ENCODE data around the gene ENTHD1.
"Not testable (repeated sequence)": the region's sequence is repeated elsewhere in the genome, so short reads cannot be mapped to it uniquely, and the experiment has no call there.

Gene ENTHD1

GRCh38 chr22:39925273-39925672 is 31.7 kb upstream of the ENTHD1 start:
- no peak for DNase-seq (ENCODE audit: low read depth)

DNA sequence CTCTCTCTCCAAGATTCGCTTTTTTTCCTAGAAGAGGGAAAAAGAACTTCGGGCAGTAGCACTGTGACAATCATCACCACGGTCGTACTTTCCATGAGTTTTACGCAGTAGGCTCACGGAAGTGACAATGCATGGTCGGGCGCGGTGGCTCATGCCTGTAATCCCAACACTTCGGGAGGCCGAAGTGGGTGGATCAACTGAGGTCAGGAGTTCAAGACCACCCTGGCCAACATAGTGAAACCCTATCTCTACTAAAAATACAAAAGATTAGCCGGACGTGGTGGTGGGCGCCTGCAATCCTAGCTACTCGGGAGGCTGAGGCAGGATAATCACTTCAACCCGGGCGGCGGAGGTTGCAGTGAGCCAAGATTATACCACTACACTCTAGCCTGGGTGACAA is 30.7 kb upstream of the ENTHD1 start:
- DNase-seq (ENCODE audit: low read depth): no peak

DNA sequence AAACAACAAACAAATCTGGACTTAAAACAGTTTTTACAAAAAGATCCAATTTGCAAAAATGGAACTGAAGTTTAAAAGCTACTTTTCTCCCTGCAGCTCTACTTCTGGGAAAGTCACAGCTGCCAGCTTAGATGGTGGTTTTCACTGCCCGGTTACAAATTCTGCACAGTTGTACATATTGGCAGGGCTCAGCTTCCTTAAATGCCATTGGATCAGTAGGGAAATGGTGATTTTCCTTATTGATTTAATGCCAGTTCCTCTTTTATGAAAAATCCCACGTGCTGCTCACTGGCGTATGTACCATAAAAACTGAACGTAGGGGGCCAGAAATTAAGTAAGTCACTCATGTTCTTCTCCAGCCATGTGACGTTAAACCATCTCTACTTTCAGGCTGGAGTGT is 30.1 kb upstream of the ENTHD1 start:
- no peak for DNase-seq (ENCODE audit: low read depth)

GRCh38 chr22:39920134-39920743 is 26.7 kb upstream of the ENTHD1 start:
- no peak for DNase-seq (ENCODE audit: low read depth)

- DNase-seq (ENCODE audit: low read depth): no peak
Measured at GRCh38 chr22:39917776-39918495, 24.4 kb upstream of the ENTHD1 start.

DNA sequence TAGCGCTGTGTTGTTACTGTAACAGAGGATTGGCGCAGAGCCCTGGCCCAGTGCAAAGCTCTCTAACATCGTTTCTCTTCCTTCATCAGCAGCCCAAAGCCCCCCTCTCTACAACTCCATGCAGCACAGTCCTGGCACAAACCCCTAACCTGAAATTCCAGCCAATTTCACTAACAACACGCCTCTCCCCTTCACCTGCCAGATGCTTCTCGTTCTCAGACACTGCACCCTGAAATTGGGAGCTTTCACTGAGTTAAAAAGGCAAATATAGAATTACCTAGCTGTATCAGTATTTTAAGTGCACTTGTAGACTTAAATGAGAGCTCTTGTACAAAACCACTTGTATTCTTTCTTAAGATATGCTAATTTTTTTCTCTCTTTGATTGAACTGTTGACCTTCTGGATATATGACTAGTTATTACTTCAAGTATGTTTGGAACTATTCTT is 23.7 kb upstream of the ENTHD1 start:
- DNase-seq (ENCODE audit: low read depth): no peak

GRCh38 chr22:39916496-39916895 is 22.9 kb upstream of the ENTHD1 start:
- DNase-seq (ENCODE audit: low read depth): no peak

- DNase-seq (ENCODE audit: low read depth): no peak
Measured at GRCh38 chr22:39915295-39915726, 21.8 kb upstream of the ENTHD1 start.

DNA sequence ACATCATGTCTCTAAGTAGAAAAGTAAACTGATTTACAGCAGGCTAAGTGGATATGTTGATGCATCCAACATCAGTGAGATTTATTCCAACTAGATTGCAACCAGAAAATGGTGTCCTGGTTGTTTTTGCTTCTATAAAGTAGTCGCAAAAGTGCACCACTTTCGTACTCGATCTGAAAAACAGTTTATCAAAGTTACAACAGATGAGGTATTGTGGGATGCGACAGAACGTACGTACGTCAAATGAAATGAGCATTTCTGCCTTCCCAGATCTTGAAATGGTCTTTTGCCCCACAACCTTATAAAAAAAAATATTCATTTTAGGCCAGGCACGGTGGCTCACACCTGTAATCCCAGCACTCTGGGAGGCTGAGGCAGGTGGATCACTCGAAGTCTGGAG is 21.0 kb upstream of the ENTHD1 start:
- no peak for DNase-seq (ENCODE audit: low read depth)

GRCh38 chr22:39913886-39914285 is 20.3 kb upstream of the ENTHD1 start:
- no peak for DNase-seq (ENCODE audit: low read depth)

DNA sequence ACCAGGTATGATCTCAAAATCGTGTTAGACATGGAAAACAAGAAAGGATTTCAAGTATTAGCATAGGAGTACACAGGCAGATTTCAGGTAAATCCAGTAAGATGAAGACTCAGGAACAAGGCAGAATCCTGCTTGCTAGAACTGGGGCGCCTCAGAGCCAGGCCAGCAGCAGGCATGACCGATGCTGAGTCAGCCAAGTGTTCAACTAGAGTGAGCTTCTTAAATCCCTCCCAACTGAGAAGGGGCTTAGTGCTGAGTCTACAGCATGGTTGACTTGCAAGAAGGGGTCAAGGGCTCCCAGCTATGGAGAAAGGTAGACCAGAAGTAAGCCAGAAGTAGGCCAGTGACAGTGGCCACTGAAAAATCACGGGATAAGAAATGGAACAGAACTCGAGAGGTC is 19.8 kb upstream of the ENTHD1 start:
- DNase-seq (ENCODE audit: low read depth): no peak

GRCh38 chr22:39910876-39911613 is 17.5 kb upstream of the ENTHD1 start:
- no peak for DNase-seq (ENCODE audit: low read depth)

GRCh38 chr22:39908737-39909136 is 15.2 kb upstream of the ENTHD1 start:
- peak; percentile 65 for DNase-seq (ENCODE audit: low read depth)

- no peak for DNase-seq (ENCODE audit: low read depth)
Measured at GRCh38 chr22:39908136-39908535, 14.6 kb upstream of the ENTHD1 start.

- DNase-seq (ENCODE audit: low read depth): no peak
Measured at GRCh38 chr22:39907605-39908097, 14.1 kb upstream of the ENTHD1 start.

DNA sequence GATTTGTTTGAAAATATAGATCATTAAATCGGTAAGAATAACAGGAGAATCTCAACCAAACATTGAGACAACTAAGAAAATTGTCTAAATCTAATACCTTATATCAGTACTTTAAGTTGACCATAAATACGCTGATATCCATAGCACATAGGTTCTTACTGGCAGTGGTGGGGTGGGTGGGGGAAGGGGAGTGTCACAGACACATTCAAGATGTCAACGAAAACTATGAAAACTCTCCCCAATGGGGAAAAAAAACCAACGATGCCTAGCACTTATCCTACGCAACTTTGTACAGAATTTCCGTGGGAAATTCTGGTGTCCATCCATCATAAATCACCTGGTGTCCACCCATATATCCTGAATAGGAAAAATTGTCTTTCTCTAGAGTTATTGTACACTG is 13.5 kb upstream of the ENTHD1 start:
- DNase-seq (ENCODE audit: low read depth): no peak

DNA sequence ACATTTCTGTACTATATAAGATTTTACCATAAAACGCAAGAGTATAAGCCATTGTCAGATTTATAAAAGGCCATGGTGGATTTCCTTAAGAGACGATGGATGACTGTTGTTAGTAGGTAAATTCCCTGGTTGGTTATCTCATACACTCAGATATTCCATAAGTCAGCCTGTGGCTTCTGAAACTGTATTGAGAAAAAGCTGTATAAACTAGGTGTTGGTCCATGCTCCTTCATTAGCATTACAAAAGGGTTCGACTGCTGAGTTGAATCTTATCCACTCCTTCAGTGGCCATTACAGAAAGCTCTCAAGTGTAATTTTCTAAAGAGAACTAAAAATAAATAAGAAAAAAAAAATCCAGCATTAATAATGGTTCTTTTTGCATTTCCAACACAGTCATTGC is 12.6 kb upstream of the ENTHD1 start:
- DNase-seq (ENCODE audit: low read depth): no peak

DNA sequence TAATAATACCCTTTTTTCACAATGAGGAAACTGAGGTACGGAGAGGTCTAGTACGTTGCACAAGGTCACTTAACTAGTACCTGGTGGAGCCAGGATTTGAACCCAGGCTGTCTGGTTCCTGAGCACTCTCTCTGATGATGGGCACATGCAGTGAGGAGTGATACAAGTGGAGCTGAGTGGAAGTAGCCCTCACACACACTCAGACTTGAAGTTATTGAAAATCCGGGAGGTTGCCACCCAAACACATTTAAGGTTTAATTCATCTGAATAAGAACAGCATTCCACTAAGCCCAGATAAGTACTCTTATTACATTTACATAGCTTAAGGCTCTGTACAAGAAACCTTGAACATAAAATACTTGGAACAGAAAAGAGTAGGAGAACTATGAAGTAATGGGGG is 12.1 kb upstream of the ENTHD1 start:
- no peak for DNase-seq (ENCODE audit: low read depth)

GRCh38 chr22:39904862-39905261 is 11.3 kb upstream of the ENTHD1 start:
- DNase-seq (ENCODE audit: low read depth): no peak

- DNase-seq (ENCODE audit: low read depth): not testable (repeated sequence)
Measured at GRCh38 chr22:39904024-39904423, 10.5 kb upstream of the ENTHD1 start.

- no peak for DNase-seq (ENCODE audit: low read depth)
Measured at GRCh38 chr22:39901565-39902146, 8.1 kb upstream of the ENTHD1 start.
